ENCODE measurements around the gene RPL13A. TPM values are rescaled to one million over a fixed set of nuclear protein-coding genes. Genes with fewer than 3 reads are reported as not detected.

RPL13A gene
- total and polyA plus RNA-seq, 9 of the 15 experiments (the other 6 are each of a cell fraction or from before 2014, with no cell fraction given), result 1,744 to 5,482 (median 2,949) TPM

DNA sequence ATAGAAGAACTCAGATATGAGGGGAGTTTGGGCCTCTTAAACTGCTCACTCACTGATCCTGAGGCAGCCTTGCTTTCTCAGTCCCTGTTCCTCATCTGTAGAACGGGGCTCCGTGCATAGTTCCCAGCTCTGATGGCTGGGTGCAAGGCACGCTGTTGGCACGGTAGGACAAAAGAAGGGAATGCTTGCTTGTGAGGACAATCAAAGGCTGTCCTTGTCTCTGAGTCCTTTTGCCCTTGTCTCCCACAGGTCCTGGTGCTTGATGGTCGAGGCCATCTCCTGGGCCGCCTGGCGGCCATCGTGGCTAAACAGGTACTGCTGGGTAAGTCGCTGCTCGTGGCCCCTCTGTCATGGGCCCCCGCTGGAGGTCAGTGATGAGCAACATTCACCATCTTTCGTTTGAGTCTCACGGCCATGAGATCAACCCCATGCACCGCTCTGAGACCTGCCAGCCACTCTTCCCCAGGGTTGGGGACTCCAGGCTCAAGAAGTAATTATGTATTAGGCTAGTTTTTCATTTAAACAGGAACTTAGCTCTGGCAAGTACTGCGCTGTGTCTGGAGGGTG lies 2.3 kb downstream of the RPL13A start (continued):
- peak; percentile 27; the same call in 1 of the 2 replicates for TF ChIP-seq HCFC1 (IDR thresholded peaks at IDR 0.05; ENCODE audit: low read depth, low read length)
- TF ChIP-seq, protein P1, sequence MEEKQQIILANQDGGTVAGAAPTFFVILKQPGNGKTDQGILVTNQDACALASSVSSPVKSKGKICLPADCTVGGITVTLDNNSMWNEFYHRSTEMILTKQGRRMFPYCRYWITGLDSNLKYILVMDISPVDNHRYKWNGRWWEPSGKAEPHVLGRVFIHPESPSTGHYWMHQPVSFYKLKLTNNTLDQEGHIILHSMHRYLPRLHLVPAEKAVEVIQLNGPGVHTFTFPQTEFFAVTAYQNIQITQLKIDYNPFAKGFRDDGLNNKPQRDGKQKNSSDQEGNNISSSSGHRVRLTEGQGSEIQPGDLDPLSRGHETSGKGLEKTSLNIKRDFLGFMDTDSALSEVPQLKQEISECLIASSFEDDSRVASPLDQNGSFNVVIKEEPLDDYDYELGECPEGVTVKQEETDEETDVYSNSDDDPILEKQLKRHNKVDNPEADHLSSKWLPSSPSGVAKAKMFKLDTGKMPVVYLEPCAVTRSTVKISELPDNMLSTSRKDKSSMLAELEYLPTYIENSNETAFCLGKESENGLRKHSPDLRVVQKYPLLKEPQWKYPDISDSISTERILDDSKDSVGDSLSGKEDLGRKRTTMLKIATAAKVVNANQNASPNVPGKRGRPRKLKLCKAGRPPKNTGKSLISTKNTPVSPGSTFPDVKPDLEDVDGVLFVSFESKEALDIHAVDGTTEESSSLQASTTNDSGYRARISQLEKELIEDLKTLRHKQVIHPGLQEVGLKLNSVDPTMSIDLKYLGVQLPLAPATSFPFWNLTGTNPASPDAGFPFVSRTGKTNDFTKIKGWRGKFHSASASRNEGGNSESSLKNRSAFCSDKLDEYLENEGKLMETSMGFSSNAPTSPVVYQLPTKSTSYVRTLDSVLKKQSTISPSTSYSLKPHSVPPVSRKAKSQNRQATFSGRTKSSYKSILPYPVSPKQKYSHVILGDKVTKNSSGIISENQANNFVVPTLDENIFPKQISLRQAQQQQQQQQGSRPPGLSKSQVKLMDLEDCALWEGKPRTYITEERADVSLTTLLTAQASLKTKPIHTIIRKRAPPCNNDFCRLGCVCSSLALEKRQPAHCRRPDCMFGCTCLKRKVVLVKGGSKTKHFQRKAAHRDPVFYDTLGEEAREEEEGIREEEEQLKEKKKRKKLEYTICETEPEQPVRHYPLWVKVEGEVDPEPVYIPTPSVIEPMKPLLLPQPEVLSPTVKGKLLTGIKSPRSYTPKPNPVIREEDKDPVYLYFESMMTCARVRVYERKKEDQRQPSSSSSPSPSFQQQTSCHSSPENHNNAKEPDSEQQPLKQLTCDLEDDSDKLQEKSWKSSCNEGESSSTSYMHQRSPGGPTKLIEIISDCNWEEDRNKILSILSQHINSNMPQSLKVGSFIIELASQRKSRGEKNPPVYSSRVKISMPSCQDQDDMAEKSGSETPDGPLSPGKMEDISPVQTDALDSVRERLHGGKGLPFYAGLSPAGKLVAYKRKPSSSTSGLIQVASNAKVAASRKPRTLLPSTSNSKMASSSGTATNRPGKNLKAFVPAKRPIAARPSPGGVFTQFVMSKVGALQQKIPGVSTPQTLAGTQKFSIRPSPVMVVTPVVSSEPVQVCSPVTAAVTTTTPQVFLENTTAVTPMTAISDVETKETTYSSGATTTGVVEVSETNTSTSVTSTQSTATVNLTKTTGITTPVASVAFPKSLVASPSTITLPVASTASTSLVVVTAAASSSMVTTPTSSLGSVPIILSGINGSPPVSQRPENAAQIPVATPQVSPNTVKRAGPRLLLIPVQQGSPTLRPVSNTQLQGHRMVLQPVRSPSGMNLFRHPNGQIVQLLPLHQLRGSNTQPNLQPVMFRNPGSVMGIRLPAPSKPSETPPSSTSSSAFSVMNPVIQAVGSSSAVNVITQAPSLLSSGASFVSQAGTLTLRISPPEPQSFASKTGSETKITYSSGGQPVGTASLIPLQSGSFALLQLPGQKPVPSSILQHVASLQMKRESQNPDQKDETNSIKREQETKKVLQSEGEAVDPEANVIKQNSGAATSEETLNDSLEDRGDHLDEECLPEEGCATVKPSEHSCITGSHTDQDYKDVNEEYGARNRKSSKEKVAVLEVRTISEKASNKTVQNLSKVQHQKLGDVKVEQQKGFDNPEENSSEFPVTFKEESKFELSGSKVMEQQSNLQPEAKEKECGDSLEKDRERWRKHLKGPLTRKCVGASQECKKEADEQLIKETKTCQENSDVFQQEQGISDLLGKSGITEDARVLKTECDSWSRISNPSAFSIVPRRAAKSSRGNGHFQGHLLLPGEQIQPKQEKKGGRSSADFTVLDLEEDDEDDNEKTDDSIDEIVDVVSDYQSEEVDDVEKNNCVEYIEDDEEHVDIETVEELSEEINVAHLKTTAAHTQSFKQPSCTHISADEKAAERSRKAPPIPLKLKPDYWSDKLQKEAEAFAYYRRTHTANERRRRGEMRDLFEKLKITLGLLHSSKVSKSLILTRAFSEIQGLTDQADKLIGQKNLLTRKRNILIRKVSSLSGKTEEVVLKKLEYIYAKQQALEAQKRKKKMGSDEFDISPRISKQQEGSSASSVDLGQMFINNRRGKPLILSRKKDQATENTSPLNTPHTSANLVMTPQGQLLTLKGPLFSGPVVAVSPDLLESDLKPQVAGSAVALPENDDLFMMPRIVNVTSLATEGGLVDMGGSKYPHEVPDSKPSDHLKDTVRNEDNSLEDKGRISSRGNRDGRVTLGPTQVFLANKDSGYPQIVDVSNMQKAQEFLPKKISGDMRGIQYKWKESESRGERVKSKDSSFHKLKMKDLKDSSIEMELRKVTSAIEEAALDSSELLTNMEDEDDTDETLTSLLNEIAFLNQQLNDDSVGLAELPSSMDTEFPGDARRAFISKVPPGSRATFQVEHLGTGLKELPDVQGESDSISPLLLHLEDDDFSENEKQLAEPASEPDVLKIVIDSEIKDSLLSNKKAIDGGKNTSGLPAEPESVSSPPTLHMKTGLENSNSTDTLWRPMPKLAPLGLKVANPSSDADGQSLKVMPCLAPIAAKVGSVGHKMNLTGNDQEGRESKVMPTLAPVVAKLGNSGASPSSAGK (IDR thresholded peaks at IDR 0.05), result peak; percentile 37; the same call in 1 of the 2 replicates
- no peak for TF ChIP-seq ZNF316 (IDR thresholded peaks at IDR 0.05)
- peak; percentile 73 for TF ChIP-seq TAF1 (IDR thresholded peaks at IDR 0.05; ENCODE audit: control insufficient read depth, extremely low read depth, insufficient read depth, low read length, severe bottlenecking)
- TF ChIP-seq, protein P2, sequence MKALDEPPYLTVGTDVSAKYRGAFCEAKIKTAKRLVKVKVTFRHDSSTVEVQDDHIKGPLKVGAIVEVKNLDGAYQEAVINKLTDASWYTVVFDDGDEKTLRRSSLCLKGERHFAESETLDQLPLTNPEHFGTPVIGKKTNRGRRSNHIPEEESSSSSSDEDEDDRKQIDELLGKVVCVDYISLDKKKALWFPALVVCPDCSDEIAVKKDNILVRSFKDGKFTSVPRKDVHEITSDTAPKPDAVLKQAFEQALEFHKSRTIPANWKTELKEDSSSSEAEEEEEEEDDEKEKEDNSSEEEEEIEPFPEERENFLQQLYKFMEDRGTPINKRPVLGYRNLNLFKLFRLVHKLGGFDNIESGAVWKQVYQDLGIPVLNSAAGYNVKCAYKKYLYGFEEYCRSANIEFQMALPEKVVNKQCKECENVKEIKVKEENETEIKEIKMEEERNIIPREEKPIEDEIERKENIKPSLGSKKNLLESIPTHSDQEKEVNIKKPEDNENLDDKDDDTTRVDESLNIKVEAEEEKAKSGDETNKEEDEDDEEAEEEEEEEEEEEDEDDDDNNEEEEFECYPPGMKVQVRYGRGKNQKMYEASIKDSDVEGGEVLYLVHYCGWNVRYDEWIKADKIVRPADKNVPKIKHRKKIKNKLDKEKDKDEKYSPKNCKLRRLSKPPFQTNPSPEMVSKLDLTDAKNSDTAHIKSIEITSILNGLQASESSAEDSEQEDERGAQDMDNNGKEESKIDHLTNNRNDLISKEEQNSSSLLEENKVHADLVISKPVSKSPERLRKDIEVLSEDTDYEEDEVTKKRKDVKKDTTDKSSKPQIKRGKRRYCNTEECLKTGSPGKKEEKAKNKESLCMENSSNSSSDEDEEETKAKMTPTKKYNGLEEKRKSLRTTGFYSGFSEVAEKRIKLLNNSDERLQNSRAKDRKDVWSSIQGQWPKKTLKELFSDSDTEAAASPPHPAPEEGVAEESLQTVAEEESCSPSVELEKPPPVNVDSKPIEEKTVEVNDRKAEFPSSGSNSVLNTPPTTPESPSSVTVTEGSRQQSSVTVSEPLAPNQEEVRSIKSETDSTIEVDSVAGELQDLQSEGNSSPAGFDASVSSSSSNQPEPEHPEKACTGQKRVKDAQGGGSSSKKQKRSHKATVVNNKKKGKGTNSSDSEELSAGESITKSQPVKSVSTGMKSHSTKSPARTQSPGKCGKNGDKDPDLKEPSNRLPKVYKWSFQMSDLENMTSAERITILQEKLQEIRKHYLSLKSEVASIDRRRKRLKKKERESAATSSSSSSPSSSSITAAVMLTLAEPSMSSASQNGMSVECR (CRISPR knock-in tag; IDR thresholded peaks at IDR 0.05), result peak; percentile 52; the same call in 1 of the 2 replicates
- TF ChIP-seq SETDB1 (IDR thresholded peaks at IDR 0.05; ENCODE audit: low read length), result no peak
- TF ChIP-seq EP400 (IDR thresholded peaks at IDR 0.05), result peak; percentile 62; the same call in 1 of the 2 replicates
- no peak for TF ChIP-seq FOSL1 (tag; conservative IDR thresholded peaks at IDR 0.05)
- no peak for TF ChIP-seq CBFB (CRISPR knock-in tag; IDR thresholded peaks at IDR 0.05)
